IPS-20b (cell line): ENCODE results near the gene MCFD2.

Experiments used
- H3K27ac ChIP-seq: one replicate; pipeline ENCODE4 v1.5.1; 2013; ENCODE audit warnings: low read length
- H3K27me3 ChIP-seq: 2 replicates; pipeline ENCODE4 v1.6.1; 2013; ENCODE audit warnings: mild to moderate bottlenecking, low read length, inconsistent platforms; ENCODE audit not compliant: insufficient read depth
- H3K36me3 ChIP-seq: 2 replicates; pipeline ENCODE4 v1.6.1; 2013; ENCODE audit warnings: low read depth, mild to moderate bottlenecking, inconsistent platforms, low read length, moderate library complexity; ENCODE audit not compliant: insufficient read depth
- H3K4me1 ChIP-seq: 2 replicates; pipeline ENCODE4 v1.6.1; 2013; ENCODE audit warnings: mild to moderate bottlenecking, control low read depth, inconsistent platforms, low read length, moderate library complexity; ENCODE audit not compliant: insufficient read depth
- H3K4me3 ChIP-seq: 2 replicates; pipeline ENCODE4 v1.5.1; 2013; ENCODE audit warnings: mild to moderate bottlenecking, low read length, inconsistent platforms
- H3K9ac ChIP-seq: 2 replicates; pipeline ENCODE4 v1.6.1; 2013; ENCODE audit warnings: low read depth, mild to moderate bottlenecking, inconsistent platforms, low read length, moderate library complexity
- H3K9me3 ChIP-seq: 2 replicates; pipeline ENCODE4 v1.6.1; 2013; ENCODE audit warnings: mild to moderate bottlenecking, low read depth, low read length, inconsistent platforms; ENCODE audit not compliant: insufficient read depth

The MCFD2 gene

DNA sequence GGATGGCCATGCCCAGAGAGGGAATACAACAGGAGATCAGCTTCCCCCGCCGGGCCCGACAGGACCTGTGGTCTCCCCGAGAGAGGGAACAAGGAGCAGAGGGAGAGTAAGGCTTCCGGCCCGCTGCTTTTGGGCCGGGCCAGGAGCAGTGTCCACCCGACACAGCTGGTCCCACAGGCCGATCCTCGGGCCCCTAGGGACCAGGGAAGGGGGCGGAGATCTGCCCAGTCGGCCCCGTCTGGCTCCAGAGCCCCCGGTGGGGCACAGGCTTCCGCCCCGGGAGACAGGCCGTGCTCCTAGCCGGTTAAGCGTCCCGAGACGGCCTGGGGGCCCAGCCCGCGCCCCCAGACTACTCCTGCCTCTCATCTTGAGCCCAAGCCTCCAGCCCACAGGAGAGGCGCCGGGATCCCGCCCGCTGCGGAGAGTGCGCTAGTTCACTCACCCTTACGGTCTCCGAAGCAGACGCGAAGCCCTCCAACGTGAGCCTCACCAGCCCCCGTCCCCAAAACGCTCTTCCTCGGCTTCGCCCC, at the start of gene MCFD2:
TSS of gene MCFD2 (minus strand) at position 526 of the 530 bp plus-strand sequence. CDS start 6,635 bp downstream, outside the sequence.
- no peaks in the 10 kb centered on the region for H3K27me3 ChIP-seq
- H3K27ac ChIP-seq, result peak within 1 kb of the TSS; percentile 49
- H3K9me3 ChIP-seq, result no peaks in the 10 kb centered on the region
- peak within 1 kb of the TSS; percentile 90 for H3K4me3 ChIP-seq
- peak within 1 kb of the TSS; percentile 87 for H3K9ac ChIP-seq
- H3K36me3 ChIP-seq, result peaks cover 8% of the 10 kb centered on the region; the same call in 1 of the 2 replicates
- peaks cover 10% of the 10 kb centered on the region; the same call in 1 of the 2 replicates for H3K4me1 ChIP-seq

DNA sequence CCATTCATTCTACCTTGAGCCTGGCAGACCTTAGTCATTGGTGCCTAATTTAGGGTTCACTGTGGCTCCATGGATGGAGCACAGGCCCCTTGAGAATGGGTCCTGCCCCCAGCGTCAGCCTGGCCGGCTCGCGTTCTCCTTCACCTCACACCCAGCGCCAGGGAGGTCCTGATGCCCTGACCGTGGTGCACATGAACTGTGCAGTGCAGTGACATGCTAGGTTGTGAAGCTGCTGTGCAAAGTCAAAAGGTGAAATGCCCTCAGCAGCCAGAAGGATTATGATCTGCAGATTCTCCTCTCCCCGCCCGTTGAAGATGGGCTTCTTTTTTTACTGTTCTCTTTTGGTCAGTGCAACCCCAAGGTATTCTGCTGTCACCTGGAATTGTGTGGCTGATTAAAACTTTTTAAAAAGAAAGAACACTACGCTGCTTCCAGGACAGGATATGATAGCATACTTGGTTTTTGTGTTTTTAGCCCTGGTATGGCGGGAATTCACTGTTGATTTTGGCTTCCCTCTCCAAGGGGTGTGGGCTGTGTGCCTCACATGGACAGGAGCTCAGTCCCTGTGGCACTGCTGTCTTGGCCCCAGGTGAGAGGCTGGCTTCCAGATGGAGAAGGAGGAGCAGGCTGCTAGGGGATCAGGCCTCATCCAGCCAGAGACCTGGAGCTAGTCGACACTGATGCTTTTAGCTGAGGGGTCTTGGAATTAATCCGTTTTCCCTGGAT, 49.4 kb upstream of the MCFD2 start:
- no peaks in the 10 kb centered on the region for H3K36me3 ChIP-seq
- no peaks in the 10 kb centered on the region for H3K27me3 ChIP-seq
- H3K9me3 ChIP-seq, result no peaks in the 10 kb centered on the region
- no peaks in the 10 kb centered on the region; the same call in 1 of the 2 replicates for H3K4me1 ChIP-seq
- no peak overlapping the region for H3K27ac ChIP-seq
- H3K4me3 ChIP-seq, result no peak overlapping the region
- no peak overlapping the region for H3K9ac ChIP-seq

DNA sequence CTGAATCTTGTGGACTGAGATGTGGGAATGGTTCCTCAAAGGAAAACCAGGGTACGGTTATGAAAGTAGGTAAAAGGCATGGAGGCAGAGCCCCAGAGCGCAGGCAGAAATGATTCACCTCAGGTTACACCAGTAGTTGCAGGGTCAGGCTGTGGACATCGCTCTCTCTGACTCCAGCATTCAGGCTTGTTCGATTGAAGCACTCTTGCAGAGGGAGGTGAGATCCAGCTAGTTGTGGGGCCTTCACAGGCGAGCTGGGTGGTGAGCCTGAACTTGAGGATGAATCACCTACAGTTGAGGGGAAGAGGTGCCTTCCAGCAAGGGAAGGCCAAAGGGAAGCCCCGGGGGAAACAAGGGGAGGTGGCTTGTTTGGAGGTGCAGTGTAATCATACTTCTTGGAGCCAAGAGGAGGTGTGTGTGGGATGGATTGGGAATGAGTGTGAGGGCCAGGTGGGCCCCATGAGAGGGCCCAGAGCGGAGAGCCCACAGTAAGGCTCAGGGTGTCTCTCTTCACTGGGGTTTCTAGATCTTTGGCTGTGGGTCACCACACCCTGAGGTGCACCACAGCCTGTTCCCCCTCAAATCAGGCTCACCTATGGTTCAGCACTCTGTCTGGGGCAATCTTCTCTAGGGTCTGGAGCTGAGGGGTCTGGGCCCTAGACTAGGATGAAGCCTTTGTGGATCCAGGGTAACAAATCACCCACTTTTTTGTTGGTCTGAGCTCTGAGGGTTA, 48.5 kb upstream of the MCFD2 start:
- Histone ChIP-seq H3K9me3 (no peaks in the 10 kb centered on the region), H3K4me3 (no peak overlapping the region), H3K27me3 (no peaks in the 10 kb centered on the region), H3K27ac (no peak overlapping the region), H3K4me1 (no peaks in the 10 kb centered on the region; the same call in 1 of the 2 replicates), H3K36me3 (peaks cover 2% of the 10 kb centered on the region; the same call in 1 of the 2 replicates), H3K9ac (no peak overlapping the region)

DNA sequence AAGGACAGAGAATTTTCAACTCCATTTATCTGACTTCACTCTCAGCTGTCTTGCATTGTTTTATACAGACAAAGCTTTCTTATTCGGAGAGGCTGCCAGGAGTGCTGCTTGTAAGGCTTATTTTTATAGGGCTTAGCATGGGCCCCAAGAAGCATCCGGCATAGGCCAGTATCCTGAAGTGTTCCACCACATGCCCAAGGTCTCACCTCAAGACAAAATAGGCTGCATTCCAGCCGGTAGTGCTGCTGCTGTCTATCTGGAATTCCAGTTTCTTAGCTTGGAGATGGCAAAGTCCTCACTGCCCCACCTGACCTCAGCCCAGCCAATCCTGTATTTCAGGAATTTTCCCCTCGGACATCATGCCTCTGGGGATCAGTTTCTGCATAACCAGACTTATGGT, 47.6 kb upstream of the MCFD2 start:
- Histone ChIP-seq H3K9ac (no peak overlapping the region), H3K4me1 (no peaks in the 10 kb centered on the region; the same call in 1 of the 2 replicates), H3K9me3 (no peaks in the 10 kb centered on the region), H3K4me3 (no peak overlapping the region), H3K27ac (no peak overlapping the region), H3K36me3 (peaks cover 6% of the 10 kb centered on the region), H3K27me3 (no peaks in the 10 kb centered on the region)

DNA sequence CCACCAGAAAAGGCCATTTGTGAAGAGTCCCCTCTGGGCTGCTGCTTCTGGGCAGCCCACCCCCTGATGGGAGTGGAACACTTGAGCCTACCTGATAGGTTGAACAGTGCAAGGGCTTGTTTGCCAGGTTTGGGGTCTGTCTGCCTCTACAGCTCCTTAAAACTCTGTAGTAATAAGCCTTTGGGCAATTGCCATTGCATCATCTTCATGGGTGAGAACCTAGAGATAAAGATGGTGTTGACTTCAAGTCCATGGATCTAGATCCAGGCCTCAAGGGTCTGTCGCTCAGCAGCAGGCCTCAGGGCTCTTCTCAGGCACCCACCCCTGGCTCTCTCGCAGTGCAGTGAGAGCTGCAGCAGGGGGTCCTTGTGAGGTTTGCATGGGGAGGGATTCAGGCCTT, 47.1 kb upstream of the MCFD2 start:
- no peak overlapping the region for H3K9ac ChIP-seq
- H3K4me1 ChIP-seq, result no peaks in the 10 kb centered on the region; the same call in 1 of the 2 replicates
- peaks cover 11% of the 10 kb centered on the region for H3K36me3 ChIP-seq
- H3K27me3 ChIP-seq, result no peaks in the 10 kb centered on the region
- H3K27ac ChIP-seq, result no peak overlapping the region
- H3K9me3 ChIP-seq, result no peaks in the 10 kb centered on the region
- H3K4me3 ChIP-seq, result no peak overlapping the region

DNA sequence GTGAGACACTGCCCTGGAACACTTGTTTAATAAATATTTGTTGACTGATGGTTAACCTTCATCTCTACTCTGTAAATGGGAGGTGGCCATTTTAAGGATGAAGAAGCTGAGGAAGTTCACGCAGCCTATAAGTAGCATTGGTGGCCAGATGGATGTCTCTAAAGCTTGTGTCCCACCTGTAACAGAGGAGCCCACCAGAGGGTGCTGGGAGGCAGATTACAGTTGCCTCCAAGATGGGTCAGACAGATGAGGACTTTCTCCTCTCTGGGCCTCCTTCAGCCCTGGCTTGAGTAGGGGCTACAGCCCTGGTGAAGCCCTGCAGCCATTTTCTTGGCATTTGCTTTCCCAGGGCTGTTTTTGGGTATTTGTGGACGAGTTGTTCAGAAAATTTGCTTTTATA, 45.0 kb upstream of the MCFD2 start:
- H3K4me3 ChIP-seq, result no peak overlapping the region
- no peaks in the 10 kb centered on the region for H3K4me1 ChIP-seq
- no peak overlapping the region for H3K9ac ChIP-seq
- no peak overlapping the region for H3K27ac ChIP-seq
- peaks cover 19% of the 10 kb centered on the region for H3K36me3 ChIP-seq
- no peaks in the 10 kb centered on the region for H3K27me3 ChIP-seq
- H3K9me3 ChIP-seq, result no peaks in the 10 kb centered on the region

DNA sequence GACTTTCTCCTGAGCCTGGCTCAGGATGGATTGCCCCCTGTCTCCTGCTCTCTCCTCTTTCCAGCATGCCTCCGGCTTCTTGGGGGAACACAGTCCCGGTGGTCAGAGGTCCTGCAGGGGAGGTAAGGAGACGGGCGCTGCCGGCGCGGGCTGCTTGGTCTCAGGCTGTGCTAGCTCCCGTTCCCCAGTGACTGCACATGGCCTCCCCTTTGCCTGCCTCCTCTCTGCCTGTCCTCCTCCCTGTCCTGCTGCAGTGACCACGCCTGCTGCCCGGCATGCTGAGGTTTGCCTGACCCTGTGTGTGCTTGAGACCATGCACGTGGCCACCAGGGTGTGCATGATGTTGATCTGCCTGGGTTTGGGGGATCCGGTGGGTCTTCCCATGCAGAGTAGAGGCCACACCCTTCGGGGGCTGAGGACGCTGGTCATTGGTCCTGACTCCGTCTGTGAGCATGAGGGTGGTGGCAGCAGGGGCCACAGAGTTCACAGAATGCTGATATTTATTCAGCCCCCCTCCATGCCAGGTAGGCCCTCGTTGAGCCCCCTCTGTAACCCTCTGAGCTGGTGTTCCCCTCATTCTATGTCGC, 42.9 kb upstream of the MCFD2 start:
- Histone ChIP-seq H3K4me3 (no peak overlapping the region), H3K27ac (no peak overlapping the region), H3K9me3 (no peaks in the 10 kb centered on the region), H3K36me3 (peaks cover 19% of the 10 kb centered on the region), H3K27me3 (no peaks in the 10 kb centered on the region), H3K9ac (no peak overlapping the region), H3K4me1 (no peaks in the 10 kb centered on the region; the same call in 1 of the 2 replicates)

DNA sequence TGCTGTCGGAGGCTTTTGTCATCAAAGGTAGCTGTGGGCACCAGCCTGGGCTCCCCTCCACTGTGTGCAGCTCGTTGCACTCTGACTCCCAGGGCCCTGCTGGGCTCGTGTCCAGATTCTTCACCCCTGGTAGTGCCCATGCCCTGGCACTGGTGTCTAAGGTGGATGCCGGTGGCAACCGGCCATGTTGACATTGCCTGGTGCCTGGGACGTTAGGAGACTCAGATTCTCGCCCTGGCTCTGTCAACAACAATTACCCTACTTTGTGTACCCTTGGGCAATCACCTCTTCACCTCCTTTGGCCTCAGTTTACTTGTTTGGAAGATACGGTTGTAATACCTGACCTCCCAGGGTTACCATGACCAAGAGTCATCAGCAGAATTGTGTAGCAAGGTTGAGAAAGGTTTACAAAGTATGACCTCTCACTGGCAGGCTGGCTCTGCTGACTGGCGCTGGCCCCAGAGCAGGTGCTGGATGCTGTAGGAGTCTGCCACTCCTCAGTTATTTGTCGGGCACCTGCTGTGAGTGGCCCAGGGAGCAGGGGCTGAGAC, 41.5 kb upstream of the MCFD2 start:
- H3K4me1 ChIP-seq, result no peaks in the 10 kb centered on the region; the same call in 1 of the 2 replicates
- H3K27ac ChIP-seq, result no peak overlapping the region
- no peak overlapping the region for H3K9ac ChIP-seq
- H3K36me3 ChIP-seq, result peaks cover 24% of the 10 kb centered on the region
- H3K27me3 ChIP-seq, result no peaks in the 10 kb centered on the region
- H3K4me3 ChIP-seq, result no peak overlapping the region
- no peaks in the 10 kb centered on the region for H3K9me3 ChIP-seq

DNA sequence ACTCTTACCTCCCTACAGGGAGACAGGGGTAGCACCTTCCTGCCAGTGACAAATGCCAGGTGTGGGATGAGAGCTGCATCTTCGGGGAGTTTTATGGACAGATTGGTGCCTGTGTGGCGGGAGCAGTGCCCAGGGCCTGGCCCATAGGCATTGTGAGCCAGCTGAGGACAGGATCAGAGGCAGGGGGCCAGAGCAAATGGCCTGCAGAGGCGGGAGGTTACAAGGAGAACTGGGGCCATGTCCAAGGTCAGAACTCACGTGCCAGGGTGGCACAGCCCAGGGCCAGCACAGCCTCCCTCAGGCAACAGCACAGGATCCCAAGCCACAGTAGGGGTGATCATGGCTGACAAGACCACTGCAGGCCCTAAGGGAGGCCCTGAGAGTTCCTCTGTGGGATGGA, 40.2 kb upstream of the MCFD2 start:
- no peak overlapping the region for H3K4me3 ChIP-seq
- H3K4me1 ChIP-seq, result peaks cover 4% of the 10 kb centered on the region
- H3K9ac ChIP-seq, result no peak overlapping the region
- H3K27me3 ChIP-seq, result no peaks in the 10 kb centered on the region
- peaks cover 30% of the 10 kb centered on the region for H3K36me3 ChIP-seq
- H3K27ac ChIP-seq, result no peak overlapping the region
- H3K9me3 ChIP-seq, result no peaks in the 10 kb centered on the region

DNA sequence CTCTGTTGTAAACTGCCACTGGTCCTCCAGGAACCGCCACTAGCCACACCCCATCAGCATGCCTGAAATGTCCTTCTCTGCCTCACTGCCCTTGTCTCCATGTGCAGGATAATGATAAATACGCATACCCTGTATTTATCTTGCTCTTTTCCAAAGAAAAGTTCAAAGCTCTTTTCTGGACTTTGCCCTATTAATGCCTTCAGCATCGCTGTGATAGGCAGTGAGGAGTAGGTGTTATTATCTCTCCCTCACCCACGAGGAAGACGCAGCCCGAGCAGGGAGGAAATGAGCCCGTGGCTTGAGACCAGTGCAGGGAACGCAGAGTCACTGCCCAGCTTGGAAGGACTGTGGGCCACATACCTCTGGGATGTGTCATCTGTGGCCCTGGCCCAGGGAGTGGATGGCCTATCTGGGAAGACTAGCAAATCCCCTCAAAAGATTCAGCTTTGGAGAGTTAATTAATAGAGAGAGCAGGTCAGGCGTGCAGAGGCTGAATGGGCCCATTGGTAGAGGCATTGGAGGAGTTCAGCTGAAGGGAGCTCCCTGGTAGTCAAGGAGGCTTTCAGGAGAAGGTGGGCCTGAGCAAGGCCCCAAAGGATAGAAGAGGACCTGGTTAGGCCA, 39.5 kb upstream of the MCFD2 start:
- Histone ChIP-seq H3K9me3 (no peaks in the 10 kb centered on the region), H3K36me3 (peaks cover 36% of the 10 kb centered on the region), H3K9ac (no peak overlapping the region), H3K27ac (no peak overlapping the region), H3K4me1 (peaks cover 4% of the 10 kb centered on the region), H3K4me3 (no peak overlapping the region), H3K27me3 (no peaks in the 10 kb centered on the region)

DNA sequence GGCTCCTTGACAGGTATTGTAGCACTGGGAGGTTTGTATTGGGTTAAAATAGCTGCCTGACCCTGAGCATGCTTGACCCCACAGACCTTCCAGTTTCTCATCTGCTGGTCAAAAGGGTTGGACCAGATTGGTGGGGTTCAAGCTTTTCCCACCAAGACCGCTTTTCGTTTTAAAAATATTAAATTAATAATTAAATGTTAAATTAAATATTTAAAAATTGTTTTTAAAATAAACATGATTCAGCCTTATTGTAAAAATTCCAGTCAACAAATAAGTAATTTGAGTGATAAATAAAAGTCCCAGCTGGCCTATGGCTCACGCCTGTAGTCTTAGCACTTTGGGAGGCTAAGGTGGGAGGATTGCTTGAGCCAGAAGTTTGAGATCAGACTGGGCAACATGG, 36.6 kb upstream of the MCFD2 start:
- Histone ChIP-seq H3K9me3 (no peaks in the 10 kb centered on the region), H3K9ac (no peak overlapping the region), H3K27ac (no peak overlapping the region), H3K4me1 (peaks cover 4% of the 10 kb centered on the region), H3K4me3 (no peak overlapping the region), H3K36me3 (peaks cover 19% of the 10 kb centered on the region; the same call in 1 of the 2 replicates), H3K27me3 (no peaks in the 10 kb centered on the region)
